Mucosa of stomach (tissue), 1 donor: ENCODE data around the gene CHERP.

Source experiments
- H3K27me3 ChIP-seq: one replicate; pipeline ENCODE4 v1.7.0; 2013; ENCODE audit warnings: mild to moderate bottlenecking, low read length; ENCODE audit not compliant: control insufficient read depth, insufficient read depth
- H3K36me3 ChIP-seq: one replicate; pipeline ENCODE4 v1.7.0; 2013; ENCODE audit warnings: low read length; ENCODE audit not compliant: control insufficient read depth, insufficient read depth
- H3K4me1 ChIP-seq: one replicate; pipeline ENCODE4 v1.7.0; 2013; ENCODE audit warnings: mild to moderate bottlenecking, low read length; ENCODE audit not compliant: control insufficient read depth, insufficient read depth
- H3K4me3 ChIP-seq: one replicate; pipeline ENCODE4 v1.7.0; 2013; ENCODE audit warnings: low read length
- H3K9ac ChIP-seq: one replicate; pipeline ENCODE4 v1.7.0; 2013; ENCODE audit warnings: mild to moderate bottlenecking, low read length, moderate library complexity
- H3K9me3 ChIP-seq: one replicate; pipeline ENCODE4 v1.7.0; 2013; ENCODE audit warnings: mild to moderate bottlenecking, low read length, moderate library complexity; ENCODE audit not compliant: control insufficient read depth
- donor health status: Pancreatic carcinoma.

CHERP gene

GRCh38 chr19:16585094-16585801, 43.0 kb upstream of the CHERP start:
- Histone ChIP-seq H3K4me3 (no peak overlapping the region), H3K27me3 (no peaks in the 10 kb centered on the region), H3K4me1 (peaks cover 79% of the 10 kb centered on the region), H3K36me3 (peaks cover 4% of the 10 kb centered on the region), H3K9ac (no peak overlapping the region), H3K9me3 (no peaks in the 10 kb centered on the region)

- no peak overlapping the region for H3K4me3 ChIP-seq
- H3K27me3 ChIP-seq = no peaks in the 10 kb centered on the region
- no peak overlapping the region for H3K9ac ChIP-seq
- peaks cover 4% of the 10 kb centered on the region for H3K36me3 ChIP-seq
- peaks cover 79% of the 10 kb centered on the region for H3K4me1 ChIP-seq
- no peaks in the 10 kb centered on the region for H3K9me3 ChIP-seq
Measured at GRCh38 chr19:16584248-16585093, 42.2 kb upstream of the CHERP start.

DNA sequence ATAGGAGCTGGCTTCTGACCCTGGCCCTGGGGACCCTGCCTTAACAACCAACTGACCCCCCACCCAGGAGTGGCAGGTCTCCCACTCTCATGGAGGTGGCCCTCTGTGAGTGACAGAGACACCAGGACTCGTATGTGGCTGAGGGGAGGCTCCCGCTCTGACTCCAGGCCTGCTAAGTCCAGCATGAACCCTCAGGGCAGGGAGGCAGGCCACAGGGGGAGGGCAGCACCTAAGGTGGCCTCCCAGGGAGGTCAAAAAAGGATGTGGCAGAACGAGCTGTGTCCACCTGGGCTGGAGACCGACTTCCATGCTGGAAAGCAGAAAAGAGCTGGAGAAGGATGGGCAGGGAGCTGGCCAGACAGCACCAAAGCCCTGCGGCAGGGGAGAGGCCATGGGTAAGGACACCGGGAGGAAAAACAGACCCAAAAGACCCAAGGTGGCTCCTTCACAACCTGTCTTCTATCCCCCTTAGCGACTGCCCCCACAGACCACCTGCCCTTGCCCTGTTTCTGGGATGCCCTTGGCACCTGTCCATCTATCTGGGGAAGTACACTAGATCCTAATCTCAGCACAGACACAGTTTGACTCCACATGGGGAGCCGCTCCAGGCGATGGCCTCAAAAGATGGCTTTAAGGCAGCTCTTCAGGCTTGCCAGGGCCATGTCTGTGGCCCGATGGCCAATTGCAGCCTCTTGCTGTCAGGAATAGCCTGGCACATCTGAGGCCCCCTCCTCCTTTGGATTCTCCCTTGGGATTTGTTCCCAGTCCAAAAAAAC, 40.4 kb upstream of the CHERP start:
- no peak overlapping the region for H3K4me3 ChIP-seq
- H3K4me1 ChIP-seq = peaks cover 67% of the 10 kb centered on the region
- H3K9ac ChIP-seq = no peak overlapping the region
- peaks cover 4% of the 10 kb centered on the region for H3K36me3 ChIP-seq
- H3K27me3 ChIP-seq = no peaks in the 10 kb centered on the region
- H3K9me3 ChIP-seq = no peaks in the 10 kb centered on the region

- H3K36me3 ChIP-seq = peaks cover 4% of the 10 kb centered on the region
- no peak overlapping the region for H3K4me3 ChIP-seq
Measured at GRCh38 chr19:16581971-16582343, 39.7 kb upstream of the CHERP start.

GRCh38 chr19:16581145-16581970, 39.1 kb upstream of the CHERP start:
- H3K4me1 ChIP-seq = peaks cover 55% of the 10 kb centered on the region
- peaks cover 4% of the 10 kb centered on the region for H3K36me3 ChIP-seq
- no peaks in the 10 kb centered on the region for H3K9me3 ChIP-seq
- no peaks in the 10 kb centered on the region for H3K27me3 ChIP-seq
- H3K4me3 ChIP-seq = no peak overlapping the region
- H3K9ac ChIP-seq = no peak overlapping the region

More at GRCh38 chr19:16581971-16582343, 39.7 kb upstream of the CHERP start:
- H3K27me3 ChIP-seq = no peaks in the 10 kb centered on the region
- no peaks in the 10 kb centered on the region for H3K9me3 ChIP-seq
- H3K9ac ChIP-seq = no peak overlapping the region
- peaks cover 59% of the 10 kb centered on the region for H3K4me1 ChIP-seq

GRCh38 chr19:16579381-16579780, 37.1 kb upstream of the CHERP start:
- Histone ChIP-seq H3K36me3 (peaks cover 4% of the 10 kb centered on the region), H3K4me1 (peaks cover 35% of the 10 kb centered on the region), H3K4me3 (no peak overlapping the region), H3K9me3 (no peaks in the 10 kb centered on the region), H3K27me3 (no peaks in the 10 kb centered on the region), H3K9ac (no peak overlapping the region)

DNA sequence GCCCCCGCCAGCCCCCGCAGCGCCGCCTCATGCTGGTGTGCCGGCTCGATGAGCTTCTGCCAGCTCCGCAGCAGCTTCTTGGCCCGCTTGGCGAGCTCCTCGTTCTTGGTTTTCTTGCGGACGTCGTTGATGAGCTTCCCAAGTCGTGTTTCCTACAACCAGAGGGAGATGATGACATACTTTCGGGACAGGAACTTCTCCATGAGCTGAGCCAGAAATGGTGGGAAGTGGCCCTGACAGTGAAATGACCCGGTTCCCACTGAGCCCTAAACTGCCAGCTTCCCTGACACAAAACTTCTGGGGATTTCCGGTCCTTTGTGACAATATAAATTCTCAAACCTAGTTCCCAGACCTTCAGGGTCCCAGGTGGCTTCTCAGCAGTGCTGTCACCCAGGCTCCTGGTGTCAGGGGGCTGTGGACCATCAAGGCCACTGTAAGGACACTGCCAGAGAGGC, 35.3 kb upstream of the CHERP start:
- Histone ChIP-seq H3K9ac (no peak overlapping the region), H3K4me1 (peaks cover 27% of the 10 kb centered on the region), H3K9me3 (no peaks in the 10 kb centered on the region), H3K27me3 (no peaks in the 10 kb centered on the region), H3K4me3 (no peak overlapping the region), H3K36me3 (peaks cover 4% of the 10 kb centered on the region)

DNA sequence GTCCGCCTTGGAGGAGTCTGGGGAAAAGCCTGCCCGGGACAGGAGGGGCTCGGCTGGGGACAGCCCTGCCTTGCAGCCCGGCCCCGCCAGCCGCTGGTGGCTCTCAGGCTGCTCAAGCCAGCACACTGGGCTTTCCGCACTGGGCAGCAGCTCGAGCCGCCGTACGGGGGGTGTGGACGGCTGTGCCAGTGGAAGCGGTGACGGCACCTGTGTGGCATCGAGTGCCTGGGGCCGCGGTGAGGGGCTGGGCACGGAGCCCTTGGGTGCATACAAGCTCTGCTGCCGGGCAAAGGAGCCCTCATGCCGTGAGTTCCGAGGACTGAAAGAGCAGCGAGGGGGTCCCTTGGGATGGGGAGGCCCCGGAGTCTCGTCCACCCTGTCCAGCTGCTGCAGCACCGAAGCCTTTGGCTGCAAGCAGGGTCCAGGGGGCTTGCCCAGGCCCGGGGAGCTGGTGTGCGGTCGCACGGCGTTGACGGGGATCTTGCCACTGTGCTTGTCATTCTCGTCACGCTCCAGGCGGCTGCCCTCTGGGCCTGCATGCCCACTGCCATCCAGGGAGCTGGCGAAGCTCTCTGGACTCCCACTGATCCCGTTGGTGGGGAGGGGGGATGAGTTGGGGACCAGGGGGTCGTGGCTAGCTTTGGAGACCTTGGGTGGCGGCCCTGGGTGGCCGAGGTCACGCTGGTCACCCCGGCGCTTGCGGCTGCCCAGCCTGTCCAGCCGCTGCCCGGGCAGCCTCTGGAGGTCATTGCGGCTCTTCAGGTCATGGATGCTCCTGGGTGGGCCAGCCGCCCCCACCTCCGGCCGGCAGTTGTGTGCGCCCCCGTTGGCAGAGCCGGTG, 34.7 kb upstream of the CHERP start:
- Histone ChIP-seq H3K4me3 (no peak overlapping the region), H3K36me3 (peaks cover 4% of the 10 kb centered on the region), H3K9me3 (no peaks in the 10 kb centered on the region), H3K27me3 (no peaks in the 10 kb centered on the region), H3K4me1 (peaks cover 21% of the 10 kb centered on the region), H3K9ac (no peak overlapping the region)

DNA sequence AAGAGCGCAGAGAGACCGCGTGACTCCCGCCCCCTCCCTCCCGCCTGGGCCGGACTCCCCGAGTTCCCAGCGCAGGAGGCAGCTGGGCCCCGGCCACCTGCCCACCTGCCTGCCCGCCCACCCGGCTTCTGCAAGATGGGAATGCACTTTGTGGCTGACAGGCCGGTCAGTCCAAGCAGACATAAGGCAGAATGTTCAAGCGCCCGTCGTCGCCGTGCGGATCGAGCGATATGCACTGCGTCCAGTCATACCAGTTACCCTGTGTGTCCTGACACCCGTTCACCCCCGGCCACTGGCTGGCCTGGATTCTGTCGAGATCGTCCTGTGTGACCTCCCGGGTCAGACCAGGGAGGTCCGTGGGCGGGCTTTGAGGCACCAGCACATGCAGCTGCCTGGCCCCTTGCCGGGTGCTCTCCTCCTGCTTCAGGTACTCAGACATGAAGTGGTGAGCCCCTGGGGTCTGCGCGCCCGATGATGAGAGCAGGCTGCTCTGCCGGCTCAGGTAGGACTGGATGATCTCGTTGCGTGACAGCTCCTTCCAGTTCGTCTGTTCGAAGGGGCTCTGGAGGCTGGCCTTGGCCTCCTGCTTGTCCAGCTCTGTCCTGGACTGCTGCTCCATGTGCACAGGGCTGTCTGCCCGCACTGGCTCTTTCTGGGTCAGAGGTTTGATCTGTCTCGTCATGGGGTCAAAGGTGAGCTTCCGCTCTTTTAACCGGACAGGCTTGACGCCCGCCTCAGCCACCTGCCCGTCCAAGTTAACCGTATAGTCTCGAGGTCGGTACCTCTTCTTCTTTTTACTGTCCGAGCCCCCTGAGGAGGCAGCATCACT, 33.8 kb upstream of the CHERP start:
- no peaks in the 10 kb centered on the region for H3K36me3 ChIP-seq

GRCh38 chr19:16575282-16575681, 33.0 kb upstream of the CHERP start:
- no peaks in the 10 kb centered on the region for H3K9me3 ChIP-seq
- H3K27me3 ChIP-seq = no peaks in the 10 kb centered on the region
- H3K4me1 ChIP-seq = peaks cover 27% of the 10 kb centered on the region
- H3K36me3 ChIP-seq = no peaks in the 10 kb centered on the region
- no peak overlapping the region for H3K9ac ChIP-seq
- H3K4me3 ChIP-seq = no peak overlapping the region

More for the DNA sequence above, 33.8 kb upstream of the CHERP start:
- Histone ChIP-seq H3K27me3 (no peaks in the 10 kb centered on the region), H3K4me1 (peaks cover 20% of the 10 kb centered on the region), H3K9ac (no peak overlapping the region), H3K9me3 (no peaks in the 10 kb centered on the region), H3K4me3 (no peak overlapping the region)
